ENCODE results near the gene RGS11. TPM values are rescaled to one million over a fixed set of nuclear protein-coding genes. Genes with fewer than 3 reads are reported as not detected.

Gene RGS11
- total RNA-seq, 1 donor from 2014 or later, result 0.07 TPM

- intact Hi-C loops (cut with micrococcal nuclease), result loop anchor here (1.0 to 10.0 kb wide), 7 partner anchors 44 to 350 kb away; partner anchors contain the start of genes DECR2, MRPL28 and NPRL3
Measured at GRCh38 chr16:234468-235305, 41.1 kb downstream of the RGS11 start, which contains the start of gene FAM234A. FAM234A (plus strand) TSS chr16:234821; CDS start chr16:254414, 19,593 bp downstream.

- intact Hi-C loops (cut with micrococcal nuclease), result loop anchor here (10.0 kb wide), 1 partner anchor 354 kb away; no protein-coding TSS in a partner anchor
Measured at GRCh38 chr16:230949-231348, 44.8 kb downstream of the RGS11 start.

GRCh38 chr16:230351-230750, 45.4 kb downstream of the RGS11 start:
- intact Hi-C loops (cut with micrococcal nuclease), result loop anchor here (10.0 kb wide), 1 partner anchor 354 kb away; no protein-coding TSS in a partner anchor

- intact Hi-C loops (cut with micrococcal nuclease), result loop anchor here (1.0 to 10.0 kb wide), 4 partner anchors 123 to 355 kb away; partner anchors contain the start of genes MRPL28, POLR3K and SNRNP25
Measured at GRCh38 chr16:229731-230281, 45.9 kb downstream of the RGS11 start.

GRCh38 chr16:228852-229730, 46.7 kb downstream of the RGS11 start, which contains the start of gene LUC7L:
LUC7L (minus strand) TSS chr16:229449; CDS start chr16:229339, 110 bp downstream.
- intact Hi-C loops (cut with micrococcal nuclease), result loop anchor here (1.0 kb wide), 3 partner anchors 124 to 176 kb away; partner anchors contain the start of genes MRPL28, POLR3K and SNRNP25

- intact Hi-C loops (cut with micrococcal nuclease), result no loop called here
Measured at GRCh38 chr16:228151-228851, 47.4 kb downstream of the RGS11 start.

- intact Hi-C loops (cut with micrococcal nuclease), result no loop called here
Measured at GRCh38 chr16:220021-220420, 55.7 kb downstream of the RGS11 start.

Other genes with a start within 250 kb of the RGS11 start
- gene POLR3K, start 222.3 kb downstream of the RGS11 start, total RNA-seq, result 49.2 and 50.3 TPM in 2 replicates
- gene SNRNP25, start 222.1 kb downstream of the RGS11 start, total RNA-seq, result 60.8 and 61.5 TPM in 2 replicates
- gene RHBDF1, start 203.3 kb downstream of the RGS11 start, total RNA-seq, result 0.59 TPM in 1 of 2 replicates, not detected in the other
- 53.3 and 55.2 TPM in 2 replicates for gene MPG, start 197.7 kb downstream of the RGS11 start, total RNA-seq
- 31.7 and 32.8 TPM in 2 replicates for gene NPRL3, start 137.3 kb downstream of the RGS11 start, total RNA-seq
- gene HBZ, start 123.3 kb downstream of the RGS11 start, total RNA-seq, result not detected in 2 replicates
- gene HBM, start 110.0 kb downstream of the RGS11 start, total RNA-seq, result not detected in 2 replicates
- gene HBA2, start 103.1 kb downstream of the RGS11 start, total RNA-seq, result not detected in 2 replicates
- not detected in 2 replicates for gene HBA1, start 99.3 kb downstream of the RGS11 start, total RNA-seq
- not detected in 2 replicates for gene HBQ1, start 95.5 kb downstream of the RGS11 start, total RNA-seq
- gene LUC7L, start 46.5 kb downstream of the RGS11 start, total RNA-seq, result 61.5 and 69.6 TPM in 2 replicates
- gene FAM234A, start 41.1 kb downstream of the RGS11 start, total RNA-seq, result 17.1 and 23.2 TPM in 2 replicates
- not detected in 2 replicates for gene ARHGDIG, start 4.6 kb upstream of the RGS11 start, total RNA-seq
- gene PDIA2, start 7.2 kb upstream of the RGS11 start, total RNA-seq, result not detected in 2 replicates
- 22.3 and 23.4 TPM in 2 replicates for gene AXIN1, start 76.8 kb upstream of the RGS11 start, total RNA-seq
- gene MRPL28, start 94.6 kb upstream of the RGS11 start, total RNA-seq, result 82.9 and 92.7 TPM in 2 replicates
- gene PGAP6, start 106.0 kb upstream of the RGS11 start, total RNA-seq, result 37.9 and 38.2 TPM in 2 replicates
- gene NME4, start 121.3 kb upstream of the RGS11 start, total RNA-seq, result 45.0 and 49.4 TPM in 2 replicates
- gene DECR2, start 125.9 kb upstream of the RGS11 start, total RNA-seq, result 7.9 and 10.7 TPM in 2 replicates
- 35.2 and 38.5 TPM in 2 replicates for gene RAB11FIP3, start 149.7 kb upstream of the RGS11 start, total RNA-seq